ENCODE measurements around the gene HOXD9. TPM values are rescaled to one million over a fixed set of nuclear protein-coding genes. Genes with fewer than 3 reads are reported as not detected.

Gene HOXD9
- total RNA-seq, 1 donor from 2014 or later = not detected

DNA sequence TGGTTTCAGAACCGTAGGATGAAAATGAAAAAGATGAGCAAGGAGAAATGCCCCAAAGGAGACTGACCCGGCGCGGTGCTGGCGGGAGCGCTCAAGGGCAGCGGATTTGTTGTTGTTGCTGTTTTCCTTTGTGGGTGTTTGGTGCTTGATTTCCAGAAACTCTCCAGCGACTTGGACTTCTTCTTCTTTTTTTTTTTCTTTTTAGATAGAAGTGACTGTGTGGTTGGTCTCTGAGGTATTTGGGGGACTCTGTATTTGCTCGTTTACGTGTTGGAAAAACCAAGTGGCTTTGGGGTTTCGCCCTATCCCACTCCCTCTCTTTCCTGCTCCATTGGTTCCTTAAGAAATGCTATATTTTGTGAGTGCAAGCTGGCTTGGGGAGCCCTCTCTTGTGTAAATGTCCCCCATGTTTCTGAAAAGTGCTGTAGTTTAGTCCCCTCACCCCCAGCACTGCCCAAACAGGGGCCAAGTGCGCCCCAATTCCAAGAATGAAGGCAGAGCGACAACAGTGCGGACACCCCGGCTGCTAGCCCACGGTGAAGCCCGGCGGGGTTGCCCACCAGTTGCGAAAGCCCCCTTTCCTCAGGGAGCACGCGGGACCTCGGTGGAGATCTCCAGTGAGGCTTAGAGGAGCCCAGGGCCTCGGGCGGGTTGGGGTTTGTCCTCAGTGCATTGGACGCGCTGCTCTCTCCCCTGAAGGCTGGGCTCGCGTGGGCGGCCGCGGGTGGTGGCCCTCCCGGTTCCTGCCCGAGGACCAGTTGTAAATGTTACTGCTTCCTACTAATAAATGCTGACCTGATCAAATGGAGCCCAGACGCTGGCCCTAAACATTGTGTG lies 1.8 kb downstream of the HOXD9 start:
- no peak for DNase-seq (ENCODE audit: low read depth, low spot score)

DNA sequence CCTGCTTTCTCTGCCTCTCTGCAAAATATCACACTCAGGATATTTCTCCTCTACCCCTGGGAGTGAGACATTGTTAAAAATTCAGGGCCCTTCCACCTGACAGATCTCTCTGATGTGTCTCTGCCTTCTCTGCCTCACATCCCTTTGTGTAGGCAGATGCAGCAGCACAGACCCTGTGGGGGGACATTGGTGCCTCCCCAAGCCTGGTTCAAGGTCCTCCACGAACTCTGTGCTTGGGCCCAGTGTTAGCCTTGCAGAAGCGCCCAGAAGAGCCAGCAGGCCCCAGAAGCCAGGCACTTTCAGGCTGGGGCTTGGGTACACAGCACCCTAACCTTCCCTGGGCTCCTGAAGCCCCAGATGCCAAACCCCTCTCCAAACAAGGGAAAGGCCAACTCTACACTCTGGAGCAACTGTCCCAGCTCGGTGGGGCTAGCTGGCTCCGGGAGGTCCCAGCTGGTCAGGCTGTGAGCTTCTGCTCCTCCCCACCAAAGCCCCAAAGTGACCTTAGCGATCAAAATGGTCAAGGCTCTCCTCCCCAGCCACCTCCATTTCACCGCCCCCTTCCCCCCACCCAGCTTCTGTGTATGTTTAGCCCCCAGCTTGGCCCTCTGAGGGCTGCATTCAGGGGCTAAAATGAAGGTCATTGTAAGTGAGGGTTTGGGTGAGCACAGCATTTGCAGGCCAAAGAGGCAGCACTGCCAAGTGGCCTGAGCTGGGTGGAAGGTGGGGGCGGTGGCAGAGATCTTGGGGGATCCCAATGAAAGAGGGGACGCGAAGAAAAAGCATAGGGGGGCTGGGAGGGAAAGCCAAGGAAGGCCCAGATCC lies 2.6 kb downstream of the HOXD9 start:
- DNase-seq (ENCODE audit: low read depth, low spot score) = no peak

DNA sequence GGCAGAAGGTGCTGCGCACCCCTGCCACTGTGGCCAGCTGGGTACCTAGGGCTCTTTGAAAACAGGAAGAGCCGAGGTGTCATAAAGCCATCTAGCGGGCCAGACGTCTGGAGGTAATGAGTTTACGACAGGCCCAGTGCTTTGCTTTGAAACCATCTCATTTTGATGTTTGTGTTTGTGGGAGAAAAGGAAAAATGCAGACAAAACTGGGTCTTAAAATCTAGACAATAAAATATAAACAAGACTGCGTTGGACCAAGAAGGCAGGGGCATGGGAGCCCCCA lies 3.2 kb downstream of the HOXD9 start:
- DNase-seq (ENCODE audit: low read depth, low spot score) = no peak

DNA sequence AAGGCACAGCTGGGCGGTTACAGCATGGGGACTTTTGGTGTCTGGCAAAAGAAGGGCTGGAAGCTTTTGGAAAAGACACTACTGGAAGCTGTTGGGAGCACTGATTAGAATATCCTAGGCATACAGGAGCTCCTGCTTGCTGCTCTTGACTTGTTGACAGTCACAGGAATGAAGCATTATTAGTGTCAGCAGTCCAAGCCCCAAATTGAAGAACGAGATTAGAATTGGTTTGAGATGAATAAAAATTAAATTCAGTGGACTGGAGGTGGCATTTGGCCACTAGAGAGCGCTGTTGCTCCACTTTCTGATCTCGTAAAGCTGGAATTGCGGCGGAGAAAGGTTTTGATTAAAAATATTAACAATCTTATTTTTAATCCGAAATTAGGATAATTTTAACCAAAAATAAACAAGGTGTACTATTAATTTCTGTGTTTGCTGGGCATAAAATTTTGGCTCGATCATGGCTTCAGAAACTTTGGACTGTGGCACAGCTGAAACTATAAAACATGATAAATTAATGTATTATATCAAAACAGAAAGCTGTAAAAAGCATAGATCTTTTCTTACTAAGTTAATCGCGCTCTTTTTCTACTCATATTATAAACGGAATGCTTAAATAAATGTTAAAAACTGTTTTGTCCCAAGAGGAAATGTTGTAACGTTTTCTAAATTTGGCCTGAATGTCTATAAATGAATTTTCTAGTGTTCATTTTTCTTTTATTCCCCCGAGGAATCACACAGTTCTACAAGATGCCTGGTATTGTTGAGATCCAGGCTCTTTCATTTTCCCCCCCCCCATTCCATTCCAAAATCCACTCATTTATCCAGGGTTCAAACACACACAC lies 4.6 kb downstream of the HOXD9 start:
- DNase-seq (ENCODE audit: low read depth, low spot score) = no peak

DNA sequence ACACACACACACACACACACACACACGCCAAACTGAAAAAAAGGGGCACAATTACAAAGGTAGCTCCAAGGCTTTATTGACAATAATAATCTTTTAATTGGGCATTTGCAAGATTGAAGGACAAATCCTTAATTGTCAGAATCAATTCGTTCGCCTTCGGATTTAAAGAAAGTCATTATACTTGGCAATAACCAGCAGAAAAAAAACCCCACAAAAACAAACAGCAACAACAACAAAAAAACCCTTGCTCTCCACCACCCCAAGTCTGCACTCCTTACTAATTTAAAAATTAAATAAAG lies 5.2 kb downstream of the HOXD9 start:
- DNase-seq (ENCODE audit: low read depth, low spot score) = no peak

DNA sequence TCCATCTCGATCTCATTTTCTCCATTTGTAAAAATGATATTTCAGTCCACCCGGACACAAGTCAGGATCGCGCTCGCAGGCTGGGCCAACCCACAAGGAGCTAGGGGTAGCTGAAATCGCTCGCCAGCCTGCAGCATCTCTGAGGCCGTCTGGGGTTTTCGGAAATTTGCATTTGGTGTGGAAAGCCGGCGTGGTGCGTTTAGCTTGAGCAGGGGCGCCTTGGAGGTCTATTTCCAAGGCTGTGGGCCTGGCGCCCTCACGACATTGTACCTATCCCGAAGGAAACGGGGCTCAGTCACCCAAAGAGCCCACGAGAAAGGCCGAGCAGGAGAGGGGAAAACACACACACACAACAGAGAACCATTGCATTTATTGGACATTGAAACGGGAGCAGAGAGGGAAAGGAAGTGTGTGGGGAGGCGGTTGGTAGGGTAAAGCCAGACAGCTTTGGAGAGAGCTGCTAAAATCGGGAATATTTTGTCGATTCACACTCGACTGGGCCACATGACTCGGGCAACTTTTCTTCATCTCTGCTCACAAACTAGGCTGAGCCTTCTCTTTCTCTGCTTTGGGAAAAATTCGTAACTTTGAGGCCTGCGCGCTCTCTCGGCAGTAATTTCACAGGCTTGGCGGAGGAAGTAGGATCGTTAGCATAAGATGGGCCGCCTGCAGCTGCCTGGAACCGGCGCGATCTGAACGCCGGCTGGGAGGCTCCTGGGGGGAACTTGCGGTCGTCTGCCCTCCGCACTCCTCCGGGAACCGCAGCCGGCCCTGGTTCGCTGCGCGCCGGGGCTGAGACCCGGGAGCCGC lies 5.9 kb downstream of the HOXD9 start:
- DNase-seq (ENCODE audit: low read depth, low spot score) = no peak

DNA sequence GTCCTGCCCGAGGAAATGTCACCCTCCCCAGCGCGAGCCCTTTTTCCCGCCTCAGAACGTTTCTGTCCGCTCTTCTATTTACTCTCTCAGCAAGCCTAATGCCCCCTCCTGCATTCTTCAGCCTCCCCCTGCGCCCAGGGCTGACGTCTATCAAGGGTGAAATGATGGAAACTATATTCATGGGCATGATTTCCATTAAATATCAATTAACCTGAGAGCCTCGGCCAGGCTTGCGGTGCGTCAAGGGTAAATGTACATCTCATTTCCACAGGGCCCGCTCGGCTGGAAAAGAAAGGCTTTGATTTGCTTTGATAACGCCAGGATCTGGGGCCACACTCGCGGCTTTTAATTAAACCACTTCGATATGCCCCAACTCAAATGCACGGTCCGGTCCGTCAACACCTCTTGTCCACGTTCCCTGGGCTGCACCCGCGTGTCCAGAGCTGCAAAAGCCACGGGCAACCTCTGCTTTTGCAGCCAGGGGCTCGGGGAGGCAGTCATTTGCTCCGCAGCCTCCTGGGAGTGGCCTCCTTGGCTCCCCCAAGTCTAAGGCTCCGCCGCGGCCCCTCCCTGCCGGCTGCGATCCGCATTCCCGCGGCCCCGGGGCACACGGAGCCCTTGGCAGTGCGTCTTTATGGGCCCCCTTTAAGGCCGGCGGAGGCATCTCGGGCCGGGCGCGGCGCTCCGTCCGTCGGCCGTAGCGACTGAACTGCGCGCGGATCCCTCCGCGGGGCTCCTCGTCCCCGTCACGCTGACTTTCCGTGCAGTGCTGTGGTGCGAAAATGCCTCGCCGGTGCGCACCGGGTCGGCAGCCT lies 6.7 kb downstream of the HOXD9 start, which contains the start of gene HOXD8:
Gene HOXD8 (plus strand): TSS at position 724 of the 815 bp plus-strand sequence. CDS start 662 bp downstream, outside the sequence.
- no peak for DNase-seq (ENCODE audit: low read depth, low spot score)

DNA sequence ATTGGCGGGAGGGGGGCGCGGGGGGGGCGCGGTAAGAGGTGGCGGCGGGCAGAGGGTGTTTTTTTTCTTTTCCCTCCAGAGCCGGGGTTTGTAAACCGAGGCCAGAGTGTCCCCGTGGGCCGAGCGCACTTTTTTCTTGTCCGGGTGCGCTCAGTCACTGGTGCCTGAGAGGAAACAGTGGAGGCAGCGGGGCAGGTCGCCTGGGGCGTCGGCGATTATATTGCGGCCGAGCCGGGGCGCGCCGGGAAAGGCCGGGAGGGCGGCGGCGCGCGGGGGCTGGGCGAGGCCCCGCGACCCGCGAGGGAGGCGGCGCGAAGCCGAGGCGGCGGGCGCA lies 7.3 kb downstream of the HOXD9 start:
- no peak for DNase-seq (ENCODE audit: low read depth, low spot score)

DNA sequence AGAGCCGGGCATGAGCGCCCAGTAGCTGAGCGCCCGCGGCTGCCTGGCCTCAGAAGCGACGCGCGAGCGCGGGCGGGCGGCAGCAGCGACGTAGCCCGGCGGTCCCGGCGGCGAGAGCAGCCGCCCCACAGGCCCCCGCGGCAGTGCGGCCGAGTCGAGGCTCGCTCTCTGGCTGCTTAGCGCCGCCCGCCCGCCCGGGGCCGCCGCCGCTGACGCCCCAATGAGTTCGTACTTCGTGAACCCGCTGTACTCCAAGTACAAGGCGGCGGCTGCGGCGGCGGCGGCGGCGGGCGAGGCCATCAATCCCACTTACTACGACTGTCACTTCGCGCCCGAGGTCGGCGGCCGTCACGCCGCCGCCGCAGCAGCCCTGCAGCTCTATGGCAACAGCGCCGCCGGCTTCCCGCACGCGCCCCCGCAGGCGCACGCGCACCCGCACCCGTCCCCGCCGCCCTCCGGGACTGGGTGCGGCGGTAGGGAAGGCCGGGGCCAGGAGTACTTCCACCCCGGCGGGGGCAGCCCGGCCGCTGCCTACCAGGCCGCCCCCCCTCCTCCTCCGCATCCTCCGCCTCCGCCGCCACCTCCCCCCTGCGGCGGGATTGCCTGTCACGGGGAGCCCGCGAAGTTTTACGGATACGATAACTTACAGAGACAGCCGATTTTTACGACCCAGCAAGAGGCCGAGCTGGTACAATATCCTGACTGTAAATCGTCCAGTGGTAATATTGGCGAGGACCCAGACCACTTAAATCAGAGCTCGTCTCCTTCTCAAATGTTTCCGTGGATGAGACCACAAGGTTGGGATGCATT lies 7.8 kb downstream of the HOXD9 start:
- DNase-seq (ENCODE audit: low read depth, low spot score) = no peak

DNA sequence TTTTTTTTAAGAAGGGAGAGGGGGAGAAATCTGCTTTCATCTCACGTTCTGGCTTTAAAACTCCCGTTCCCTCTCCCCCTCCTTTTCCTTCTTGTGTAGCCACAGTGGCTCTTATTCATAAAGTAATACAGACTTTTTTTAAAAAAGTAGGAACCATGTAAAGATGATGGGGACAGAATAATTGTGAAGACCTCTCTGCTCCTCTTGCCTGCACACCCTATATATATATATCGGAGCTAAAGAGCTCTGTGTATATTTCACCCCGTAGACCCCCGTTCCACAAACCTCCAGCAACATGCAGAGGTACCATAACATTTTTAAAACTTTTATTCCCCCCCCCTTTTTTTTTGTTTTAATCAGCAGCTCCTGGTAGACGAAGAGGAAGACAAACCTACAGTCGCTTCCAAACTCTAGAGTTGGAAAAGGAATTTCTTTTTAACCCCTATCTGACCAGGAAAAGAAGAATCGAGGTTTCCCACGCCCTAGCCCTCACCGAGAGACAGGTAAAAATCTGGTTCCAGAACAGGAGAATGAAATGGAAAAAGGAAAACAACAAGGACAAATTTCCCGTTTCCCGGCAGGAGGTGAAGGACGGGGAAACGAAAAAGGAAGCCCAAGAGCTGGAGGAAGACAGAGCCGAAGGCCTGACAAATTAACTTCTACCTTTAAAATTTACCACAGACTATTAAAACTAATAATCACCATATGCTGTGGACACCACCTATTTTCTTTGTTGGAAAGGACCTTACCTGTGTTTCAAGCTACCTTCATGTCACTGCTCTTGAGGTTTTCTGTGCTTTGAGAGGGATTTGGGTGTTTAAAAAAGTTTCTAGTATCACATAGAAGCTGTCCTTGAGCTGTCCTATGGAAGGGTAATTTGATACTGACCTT lies 8.7 kb downstream of the HOXD9 start:
- no peak for DNase-seq (ENCODE audit: low read depth, low spot score)

DNA sequence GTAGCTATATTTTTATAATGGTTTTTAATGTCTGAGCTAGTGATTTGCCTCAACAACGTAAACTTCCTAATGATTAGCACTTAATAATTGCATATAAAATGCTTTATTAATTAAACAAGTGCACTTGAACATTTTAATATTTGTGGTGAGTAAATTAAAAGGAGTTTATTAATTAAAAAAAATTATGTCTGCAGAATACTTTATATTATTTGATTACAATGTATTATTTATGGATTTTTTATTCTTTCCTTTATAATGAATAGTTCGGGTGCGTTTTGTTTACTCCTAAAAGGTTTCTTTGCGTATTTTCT lies 9.3 kb downstream of the HOXD9 start:
- DNase-seq (ENCODE audit: low read depth, low spot score) = no peak

DNA sequence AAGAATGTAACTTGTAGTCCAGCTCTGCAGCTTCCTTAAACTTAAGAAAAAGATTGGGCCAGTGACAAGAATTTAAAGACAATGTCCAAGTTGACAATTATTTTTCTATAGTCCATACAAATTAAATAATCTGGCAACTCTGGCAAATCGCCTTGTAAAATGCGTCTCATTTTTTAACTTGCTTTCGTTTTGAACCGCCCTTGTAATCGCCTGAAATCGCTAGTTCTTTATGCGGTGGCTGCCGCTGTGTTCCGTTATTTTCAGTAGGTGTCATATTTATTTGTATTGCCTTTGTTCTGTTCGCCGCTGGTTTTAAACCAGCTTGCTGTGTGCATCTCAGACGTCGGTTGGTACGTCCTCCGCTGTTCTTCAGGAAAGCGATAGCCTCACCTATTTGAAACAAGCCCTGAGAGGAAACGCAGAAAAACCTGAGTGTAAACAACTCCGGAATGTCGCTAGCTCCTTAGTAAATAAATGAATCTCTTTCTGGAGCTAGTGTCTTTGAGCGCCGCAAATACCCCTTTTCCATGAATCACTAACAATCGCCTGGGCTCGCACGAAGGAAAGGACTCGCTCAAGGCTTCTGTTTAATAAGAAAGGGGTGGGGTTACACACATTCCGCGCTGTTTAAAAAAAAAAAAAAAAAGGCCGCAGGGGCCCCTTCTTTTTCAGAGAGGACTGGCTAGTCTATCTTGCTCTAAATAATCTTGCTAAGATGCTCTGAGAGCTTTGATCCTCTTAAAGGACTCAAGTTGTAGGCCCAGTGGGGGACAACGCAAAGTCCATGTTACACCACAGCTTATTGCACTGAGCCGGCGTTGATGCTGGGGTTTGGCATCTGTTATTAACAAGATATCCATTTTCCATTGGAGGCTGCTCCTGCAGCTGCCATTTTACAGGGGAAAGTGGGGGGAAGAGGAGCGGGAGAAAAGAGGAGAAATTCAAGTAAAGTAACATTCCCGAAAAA lies 10.0 kb downstream of the HOXD9 start:
- DNase-seq (ENCODE audit: low read depth, low spot score) = no peak

DNA sequence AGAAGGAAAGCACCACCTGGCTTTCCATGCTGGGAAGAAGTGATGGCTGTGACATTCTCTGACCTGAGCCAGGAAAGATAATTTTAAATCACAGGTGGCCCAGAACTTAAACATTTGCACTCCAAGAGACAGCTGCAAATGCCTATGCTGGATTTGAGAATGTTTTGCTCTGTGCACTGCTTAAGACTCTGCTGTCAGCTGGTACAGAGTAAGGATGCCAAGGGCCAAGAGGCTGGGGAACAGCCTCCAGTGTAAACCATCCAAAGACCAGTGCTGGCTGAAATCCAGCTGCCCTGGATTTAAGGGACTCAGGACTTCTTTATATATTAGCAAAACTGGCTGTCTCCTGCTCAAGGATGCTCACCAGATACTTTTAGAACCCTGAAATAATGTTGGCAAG lies 10.9 kb downstream of the HOXD9 start:
- no peak for DNase-seq (ENCODE audit: low read depth, low spot score)

DNA sequence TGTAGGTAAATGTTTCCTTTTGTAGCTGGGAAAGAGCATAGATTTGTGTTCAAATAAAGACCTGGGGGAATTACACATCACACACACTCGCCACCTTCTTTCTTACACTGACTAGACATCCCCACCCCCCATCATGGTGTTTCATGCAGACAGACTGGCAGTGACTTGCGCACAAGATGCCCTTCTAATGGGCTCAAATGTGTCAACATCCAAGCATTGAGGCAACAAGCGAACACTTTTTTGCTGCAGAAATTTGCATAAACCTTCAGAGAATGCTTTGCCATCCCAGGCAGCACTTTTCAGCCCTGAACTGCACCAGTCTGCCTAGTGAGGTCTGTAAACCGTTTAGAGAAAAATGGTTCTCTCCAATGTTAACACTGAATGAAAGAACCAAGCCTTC lies 11.5 kb downstream of the HOXD9 start:
- no peak for DNase-seq (ENCODE audit: low read depth, low spot score)

DNA sequence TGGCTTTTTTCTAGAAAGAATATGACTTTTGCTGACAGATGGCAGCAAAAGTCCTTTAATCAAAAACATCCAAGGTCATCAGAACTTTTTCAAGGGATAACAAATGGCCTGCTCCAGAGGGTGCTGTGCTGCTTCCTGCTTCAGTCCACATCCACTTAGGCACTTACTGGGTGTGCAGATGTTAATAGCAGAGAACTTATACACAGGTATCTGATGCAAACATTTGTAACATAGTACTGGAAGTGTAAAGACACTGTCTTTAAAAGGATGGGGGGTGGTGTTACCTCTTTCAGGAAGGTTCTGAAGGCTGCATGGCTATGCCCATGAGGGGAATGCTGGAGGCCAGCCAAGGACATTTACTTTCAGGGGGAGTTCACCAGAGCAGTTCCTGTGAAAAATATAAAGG lies 12.5 kb downstream of the HOXD9 start:
- no peak for DNase-seq (ENCODE audit: low read depth, low spot score)

DNA sequence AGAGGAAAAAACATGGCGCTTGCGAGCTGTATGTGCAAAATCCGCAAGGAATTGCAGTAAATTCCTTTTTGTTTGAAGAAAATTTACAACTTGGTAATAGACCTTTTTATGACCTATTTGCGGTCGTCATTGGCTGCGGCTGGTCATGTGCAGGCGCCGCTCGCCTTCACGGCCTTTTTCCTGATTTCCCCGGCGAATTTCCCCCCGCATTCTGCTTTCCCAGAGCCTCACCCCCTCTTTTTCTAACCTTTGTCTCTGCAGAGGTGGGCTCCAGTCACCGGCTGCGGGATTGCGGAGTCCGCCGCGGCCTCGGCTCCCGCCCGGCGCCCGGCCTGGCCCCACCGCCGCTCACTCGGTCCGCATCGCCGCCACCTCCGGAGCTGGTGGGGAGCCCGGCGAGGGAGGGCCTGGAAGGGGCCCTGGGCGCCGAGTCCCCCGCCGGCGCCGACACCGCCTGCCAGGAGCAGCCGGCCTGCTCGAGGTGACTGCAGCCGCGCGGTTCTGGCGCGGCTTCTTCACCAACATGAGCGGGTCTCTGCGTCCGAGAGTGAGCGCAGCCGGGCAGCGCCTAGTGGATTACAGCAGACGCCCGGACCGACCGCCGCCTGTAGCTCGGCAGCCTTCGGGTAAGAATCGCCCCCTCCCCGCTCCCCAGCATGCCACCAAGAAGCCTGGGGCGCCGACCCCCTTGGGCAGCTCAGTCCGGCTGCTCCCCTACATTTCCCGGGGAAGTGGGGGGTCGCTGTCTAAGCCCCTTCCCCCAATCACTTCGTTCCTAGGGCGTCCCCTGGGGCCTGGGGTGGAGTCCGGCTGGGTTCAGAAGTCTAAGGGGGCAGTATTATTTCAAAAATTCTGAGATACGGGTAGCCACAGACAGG lies 14.1 kb downstream of the HOXD9 start:
- DNase-seq (ENCODE audit: low read depth, low spot score) = no peak

DNA sequence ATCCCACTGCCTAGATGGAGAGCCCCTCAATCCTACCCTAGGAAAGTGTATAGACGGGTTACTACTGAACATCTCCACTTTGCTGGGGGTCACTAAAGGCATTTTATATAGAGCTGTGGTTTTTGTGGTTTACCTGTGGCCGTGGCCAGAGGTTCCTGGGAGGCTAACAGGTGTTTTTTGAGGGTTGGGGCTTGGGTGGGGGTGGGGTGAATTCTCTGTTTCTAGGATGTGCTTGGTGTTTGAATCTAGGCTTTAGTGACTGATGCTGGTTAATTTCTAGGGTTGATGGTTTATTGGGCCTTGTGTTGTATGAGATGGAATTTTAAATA lies 14.7 kb downstream of the HOXD9 start:
- DNase-seq (ENCODE audit: low read depth, low spot score) = no peak

All from pulmonary artery endothelial cell (primary cell).